GM12892 (cell line): ENCODE results near the gene GPSM1.

Experiments used
- DNase-seq: peaks from one replicate; pipeline ENCODE4 v3.0.0; 2011; ENCODE audit not compliant: insufficient read length
- FAIRE-seq: peaks from 2 replicates; lab custom pipeline; 2011; peaks lifted over from hg19 to GRCh38; lab: Jason Lieb, UNC
- POLR2A ChIP-seq: IDR thresholded peaks from 2 replicates; pipeline ENCODE4 v1.6.1; 2011; ENCODE audit warnings: low read depth, low read length, control low read depth
- POLR2AphosphoS5 ChIP-seq: IDR thresholded peaks from 2 replicates; pipeline ENCODE4 v1.6.1; 2011; ENCODE audit warnings: low read depth, low read length, control low read depth
- TAF1 ChIP-seq: IDR thresholded peaks from 2 replicates; pipeline ENCODE4 v1.6.1; 2011; ENCODE audit warnings: low read depth, mild to moderate bottlenecking, control low read depth, low read length, borderline replicate concordance

GPSM1 gene

GRCh38 chr9:136359774-136360718, 32.7 kb downstream of the GPSM1 start:
- FAIRE-seq (no peak), DNase-seq (no peak)
- TF ChIP-seq TAF1 (no peak), POLR2A (no peak), POLR2AphosphoS5 (no peak)

DNA sequence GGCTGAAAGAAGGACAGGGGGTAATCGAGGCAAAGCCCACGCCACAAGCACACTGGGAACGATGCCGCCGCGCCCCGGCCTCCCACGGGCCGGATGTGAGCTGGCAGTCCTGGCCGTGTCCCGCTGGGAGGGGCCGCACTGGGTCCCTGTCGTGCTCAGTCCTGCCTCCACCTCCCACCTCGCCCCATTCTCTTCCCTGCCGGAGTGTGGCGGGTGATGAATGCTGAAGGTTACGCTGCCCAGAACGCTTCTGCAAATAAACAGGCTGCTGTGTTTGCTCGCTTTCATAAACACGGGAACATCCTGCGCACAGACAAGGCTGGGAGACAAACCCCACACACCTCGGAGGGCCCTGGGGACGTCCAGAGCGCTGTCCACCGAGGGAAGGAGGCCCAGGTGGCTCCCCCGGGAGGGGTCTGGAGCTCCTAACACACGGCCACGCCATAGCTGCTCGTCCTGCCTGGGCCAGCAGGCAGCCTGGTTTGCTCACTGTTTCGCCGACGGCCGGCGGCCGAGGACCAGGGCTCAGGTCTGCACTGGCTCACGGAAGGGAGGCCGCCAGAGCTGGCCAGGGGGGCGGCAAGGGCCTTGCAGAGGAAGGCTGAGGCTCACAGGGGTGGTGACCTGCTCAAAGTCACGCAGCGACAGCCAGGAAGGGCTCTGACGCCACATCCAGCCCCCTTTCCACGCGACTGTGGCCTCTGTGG, 33.9 kb downstream of the GPSM1 start:
- FAIRE-seq, result no peak
- TF ChIP-seq TAF1, result no peak
- no peak for TF ChIP-seq POLR2AphosphoS5
- no peak for TF ChIP-seq POLR2A
- no peak for DNase-seq

DNA sequence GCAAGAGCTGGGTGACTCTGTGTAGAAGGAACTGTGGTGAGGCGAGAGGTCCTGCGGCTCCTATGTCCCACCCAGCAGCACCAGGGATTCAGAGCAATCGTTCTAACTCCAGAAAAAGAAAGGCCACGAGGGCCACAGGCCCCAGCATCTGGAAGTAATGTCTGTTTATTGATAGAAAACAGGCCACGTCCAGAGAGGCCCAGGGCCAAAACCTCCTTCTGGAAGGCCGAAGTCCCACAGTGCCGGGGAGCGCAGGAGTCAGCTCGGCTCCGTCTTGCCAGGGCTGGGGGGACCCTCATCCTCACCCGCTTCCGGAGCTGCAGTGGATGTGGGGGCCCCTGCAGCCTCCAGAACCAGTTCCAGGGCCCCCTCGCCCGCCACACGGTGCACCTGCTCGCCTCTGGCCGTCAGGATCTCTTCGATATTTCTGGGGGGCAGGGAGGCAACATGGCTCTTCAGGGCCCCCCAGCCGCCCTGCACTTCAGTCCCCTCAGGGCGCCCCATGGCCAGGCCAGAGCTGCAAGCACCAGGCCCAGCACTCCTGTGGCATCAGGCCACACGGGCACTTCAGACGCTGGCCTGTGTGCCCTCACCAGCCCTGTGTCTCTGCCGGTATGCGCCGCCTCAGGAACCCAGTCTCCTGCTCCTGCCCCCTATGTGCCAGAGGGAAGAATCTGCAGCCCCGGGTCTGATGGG, 34.6 kb downstream of the GPSM1 start:
- TF ChIP-seq TAF1 (no peak), POLR2A (no peak), POLR2AphosphoS5 (no peak)
- FAIRE-seq (no peak), DNase-seq (no peak)

DNA sequence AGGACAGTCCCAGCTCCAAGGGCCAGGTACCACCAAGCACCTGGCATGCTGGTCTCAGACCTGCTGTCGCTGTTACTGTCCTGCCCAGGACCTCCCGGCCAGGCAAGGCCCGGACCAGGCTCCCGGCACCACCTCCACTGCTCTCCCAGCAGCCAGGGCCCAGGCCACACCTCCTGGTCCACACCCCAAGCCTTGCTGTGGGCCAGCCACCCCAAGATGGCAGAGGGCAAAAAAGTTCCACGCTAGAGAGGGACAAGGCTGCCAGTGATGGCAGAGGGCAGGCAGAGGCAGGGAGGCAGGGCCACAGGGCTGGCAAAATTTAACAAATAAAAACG, 35.1 kb downstream of the GPSM1 start:
- TF ChIP-seq TAF1 (no peak), POLR2A (no peak), POLR2AphosphoS5 (no peak)
- FAIRE-seq (no peak), DNase-seq (no peak)

DNA sequence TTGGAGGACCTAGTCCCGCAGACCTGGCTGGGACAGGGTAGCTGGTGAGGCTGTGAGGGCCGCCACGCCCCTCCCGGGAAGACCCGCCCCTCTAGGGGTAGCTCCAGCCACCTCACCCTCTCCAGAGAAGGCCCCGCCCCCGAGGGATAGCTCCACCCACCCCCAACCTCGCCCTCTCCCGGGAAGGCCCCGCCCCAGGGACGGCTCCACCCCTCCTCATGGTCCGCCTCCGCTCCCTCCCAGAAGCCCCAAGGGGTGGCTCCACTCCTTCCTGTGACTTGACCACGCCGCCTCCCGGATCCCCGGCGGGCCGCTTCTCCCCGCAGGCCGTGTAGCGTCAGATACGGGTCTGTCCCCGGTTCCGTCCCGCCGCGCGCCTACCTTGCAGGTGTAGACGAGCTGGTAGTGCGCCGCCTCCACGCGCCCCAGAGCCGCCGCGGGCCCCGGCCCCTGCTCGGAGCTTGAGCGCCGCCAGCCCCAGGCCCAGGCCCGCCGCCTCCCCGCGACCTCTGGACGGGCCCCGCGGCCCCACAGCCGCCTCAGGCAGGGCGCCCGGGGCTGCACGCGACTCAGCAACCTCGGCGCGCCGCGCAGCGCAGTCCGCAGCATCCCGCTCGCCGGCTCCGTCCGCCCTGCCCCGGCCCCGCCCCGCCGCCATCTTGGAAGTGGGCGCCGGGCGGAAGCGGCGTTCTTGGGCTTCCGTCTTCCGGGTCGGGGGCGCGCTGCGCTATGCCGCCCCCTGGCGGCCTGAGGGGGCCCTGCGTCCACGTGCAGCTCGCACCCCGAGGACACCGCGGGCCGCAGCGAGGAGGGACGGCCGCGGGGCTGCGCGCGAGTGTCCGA, 36.0 kb downstream of the GPSM1 start, which contains the start of gene DNLZ:
Gene DNLZ, minus strand, starts transcription at position 639 of the 843 bp plus-strand sequence. Its CDS starts 30 bp downstream, at position 609.
- DNase-seq (peak; percentile 99), FAIRE-seq (peak; percentile 99)
- peak; percentile 16; the same call in 1 of the 2 replicates for TF ChIP-seq TAF1
- peak; percentile 86 for TF ChIP-seq POLR2AphosphoS5
- TF ChIP-seq POLR2A, result peak; percentile 83; the same call in 1 of the 2 replicates

GRCh38 chr9:136363949-136364748, 36.8 kb downstream of the GPSM1 start:
- FAIRE-seq, result no peak
- no peak for TF ChIP-seq POLR2A
- no peak for TF ChIP-seq TAF1
- no peak for DNase-seq

DNA sequence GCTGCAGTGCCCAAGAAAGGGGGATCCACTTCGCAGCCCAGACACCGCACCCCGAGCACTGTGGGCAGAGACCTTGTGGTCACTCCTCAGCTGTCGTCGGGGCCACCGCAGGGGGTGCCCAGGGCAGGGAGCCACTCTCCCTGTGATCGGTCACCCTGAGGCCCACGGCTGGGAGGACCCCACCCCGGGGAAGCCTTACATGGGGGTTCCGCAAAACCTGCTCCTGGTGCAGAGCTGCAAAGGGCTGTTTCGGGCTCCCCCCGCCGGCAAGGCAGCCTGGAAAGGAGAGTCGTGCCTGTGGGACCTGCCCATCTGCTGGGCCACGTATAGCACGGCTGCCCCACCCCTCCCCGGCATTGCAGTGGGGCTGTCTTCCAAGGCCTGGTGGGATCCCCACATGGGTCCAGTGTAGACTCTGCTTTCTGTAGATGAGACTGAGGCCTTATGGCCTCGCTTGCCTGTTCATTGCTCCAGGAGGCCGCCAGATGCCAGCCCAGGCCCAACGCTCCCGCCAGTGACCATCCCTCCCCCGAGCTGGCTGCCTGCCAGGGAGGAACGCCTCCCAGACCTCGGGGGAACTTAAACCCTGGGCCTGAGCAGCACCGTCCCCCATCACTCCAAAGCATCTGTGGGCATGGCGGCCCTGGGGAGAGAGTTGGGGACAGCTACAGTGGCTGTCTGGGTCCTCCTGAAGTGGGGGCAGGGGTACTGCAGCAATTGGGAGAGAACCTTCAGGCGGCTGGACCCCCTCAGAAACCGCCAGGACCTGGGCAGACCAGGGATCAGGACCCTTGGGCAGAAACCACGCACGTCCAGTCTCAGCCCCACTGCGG, 37.8 kb downstream of the GPSM1 start:
- TF ChIP-seq POLR2AphosphoS5, result no peak
- TF ChIP-seq POLR2A, result no peak
- no peak for TF ChIP-seq TAF1
- DNase-seq (no peak), FAIRE-seq (no peak)

DNA sequence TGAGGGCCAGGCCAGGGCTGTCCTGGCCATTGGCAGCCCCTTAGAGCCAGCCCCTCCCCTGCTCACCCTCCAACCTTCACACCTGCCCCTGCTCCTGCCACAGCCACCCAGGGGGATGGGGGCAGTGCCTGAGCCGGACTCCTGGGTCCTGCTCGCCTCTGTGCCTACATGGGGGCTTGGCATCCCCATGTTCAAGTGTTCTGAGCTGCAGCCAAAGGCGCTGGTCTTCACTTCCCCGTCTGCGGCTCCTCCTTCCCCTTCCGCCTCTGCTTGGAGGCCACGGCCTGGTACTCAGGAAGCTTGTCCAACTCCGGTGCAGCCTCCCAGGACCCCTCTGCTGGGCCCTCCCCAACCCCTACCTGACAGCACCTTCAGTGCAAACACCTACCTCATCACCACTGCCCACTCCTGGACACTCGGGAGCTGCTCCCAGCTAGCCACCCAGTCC, 38.5 kb downstream of the GPSM1 start:
- no peak for FAIRE-seq
- no peak for TF ChIP-seq TAF1
- no peak for TF ChIP-seq POLR2AphosphoS5
- TF ChIP-seq POLR2A, result no peak; the same call in 1 of the 2 replicates
- DNase-seq, result no peak

DNA sequence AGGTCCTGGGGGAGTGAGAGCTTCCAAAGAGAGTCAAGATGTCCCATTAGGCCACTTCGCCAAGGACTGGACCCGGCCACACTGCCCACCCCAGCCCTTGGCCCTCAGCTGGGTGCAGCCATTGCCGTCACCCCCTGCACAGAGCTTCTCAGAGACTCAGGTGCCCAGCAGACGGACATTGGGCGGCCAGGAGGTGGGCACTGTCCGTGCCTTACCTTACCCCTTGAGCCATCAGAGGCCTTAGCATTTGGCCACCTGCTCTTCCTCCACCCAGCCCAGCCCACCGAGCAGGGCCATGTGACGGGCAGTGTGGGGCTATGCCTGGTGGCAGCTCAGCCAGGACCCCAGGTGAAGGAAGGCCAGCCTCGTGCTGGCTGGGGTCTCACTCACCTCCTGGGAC, 39.5 kb downstream of the GPSM1 start:
- DNase-seq, result no peak
- TF ChIP-seq TAF1 (no peak), POLR2AphosphoS5 (no peak), POLR2A (no peak)
- FAIRE-seq, result no peak
